ENCODE measurements around the gene MPZL1.

DNA sequence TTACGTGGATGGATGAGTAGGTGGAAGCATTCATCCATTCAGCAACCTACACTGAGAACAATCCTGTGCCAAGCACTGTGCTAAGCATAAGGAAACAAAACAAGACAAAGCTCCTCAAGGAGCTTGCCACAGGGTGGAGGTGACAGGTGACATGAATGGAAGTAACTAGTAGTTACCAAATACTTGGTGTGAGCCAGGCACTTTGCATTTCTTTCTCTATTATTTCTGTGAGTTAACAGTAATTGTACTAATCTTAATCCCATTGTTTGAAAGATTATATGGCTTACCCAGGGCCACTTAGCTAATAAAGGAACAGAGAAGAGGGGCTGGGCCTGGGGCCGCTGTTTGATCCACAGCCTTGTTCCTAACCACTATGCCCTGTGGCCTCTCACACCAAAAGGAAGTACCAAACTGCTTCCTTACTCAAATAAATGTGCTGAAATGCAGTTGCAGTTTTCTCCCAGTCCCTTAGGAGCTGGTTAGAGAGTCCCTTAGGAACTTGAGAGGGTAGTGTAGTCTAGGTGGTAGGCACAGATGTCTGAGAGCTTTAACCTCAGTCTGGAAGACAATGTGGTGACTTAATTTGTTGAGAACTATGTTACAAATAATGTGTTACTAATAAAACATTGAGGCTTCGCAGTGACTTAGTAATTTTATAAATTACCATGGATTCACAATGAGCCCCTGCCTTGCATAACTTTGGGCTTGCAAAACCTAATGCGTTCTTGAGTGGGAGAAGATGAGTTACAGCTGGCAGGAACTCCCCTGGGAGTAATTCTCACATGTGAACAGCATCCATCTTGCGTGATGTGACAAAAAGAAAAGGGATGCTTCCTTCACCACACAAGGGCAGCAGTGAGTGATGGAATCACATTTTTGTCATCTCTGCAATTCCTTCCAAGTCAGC lies 69.8 kb downstream of the MPZL1 start:
- TF ChIP-seq CTCF (conservative IDR thresholded peaks at IDR 0.05; ENCODE audit: low read length) (no peak), EZH2phosphoT487 (IDR thresholded peaks at IDR 0.05; ENCODE audit: borderline replicate concordance, low read depth, low read length) (no peak)
